Measurements from ENCODE around the gene DHX57.

DNA sequence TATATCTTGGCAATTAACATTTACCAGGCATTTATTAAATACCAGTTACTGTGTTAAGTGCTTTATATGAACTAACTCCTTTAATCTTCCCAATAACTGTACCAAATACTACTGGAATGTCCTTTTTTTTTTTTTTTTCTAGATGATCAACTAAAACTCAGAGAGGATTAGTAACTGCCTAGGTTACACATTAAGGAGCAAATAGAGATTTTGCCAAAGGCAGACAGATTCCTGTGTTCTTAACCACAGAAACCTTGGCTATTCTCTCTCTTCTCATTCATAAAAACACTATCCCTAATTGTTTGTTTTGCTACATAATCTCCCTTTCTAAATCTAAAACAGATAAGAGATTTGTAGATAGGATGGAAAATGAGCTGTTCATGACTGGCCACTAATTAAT lies 13.3 kb downstream of the DHX57 start:
- TF ChIP-seq CTCF (IDR thresholded peaks at IDR 0.05), result no peak
- TF ChIP-seq POLR2A (IDR thresholded peaks at IDR 0.05), result no peak
